ENCODE measurements around the gene TCP1. TPM values are rescaled to one million over a fixed set of nuclear protein-coding genes. Genes with fewer than 3 reads are reported as not detected.

Gene TCP1
- total and polyA plus RNA-seq, 2 of the 8 experiments (the other 6 are each of a cell fraction or from before 2014, with no cell fraction given) = 117 to 348 TPM

GRCh38 chr6:159821726-159822125 lies 32.3 kb upstream of the TCP1 start:
- Histone ChIP-seq H3K36me3 (ENCODE audit: control insufficient read depth in 2 of 4, insufficient read depth in 4 of 4, low read length in 3 of 4) (no peaks in the 10 kb centered on the region), H4K20me1 (replicated peaks in 1 of 2; ENCODE audit: control insufficient read depth in 1 of 2, insufficient read depth in 2 of 2, low read length in 2 of 2) (peaks cover 0 to 2% of the 10 kb centered on the region in 2 experiments), H2AFZ (ENCODE audit: low read length) (no peak overlapping the region), H3K9me3 (ENCODE audit: insufficient read depth in 2 of 2, low read depth in 1 of 2, low read length in 1 of 2) (no peaks in the 10 kb centered on the region), H3K23me2 (ENCODE audit: low read depth, low read length) (no peaks in the 10 kb centered on the region), H3K4ac (replicated peaks; ENCODE audit: insufficient read length, low read depth, low read length) (no peak overlapping the region), H3K4me1 (replicated peaks in 1 of 4; ENCODE audit: control insufficient read depth in 3 of 4, insufficient read depth in 4 of 4, low read length in 3 of 4) (peaks cover 0 to 11% (median 5%) of the 10 kb centered on the region in 4 experiments; a peak in 5 of 7 replicates), H3K27me3 (replicated peaks in 1 of 4; ENCODE audit: control insufficient read depth in 3 of 4, extremely low read depth in 1 of 4, insufficient read depth in 3 of 4, low read length in 3 of 4) (no peaks in the 10 kb centered on the region), H2BK20ac (ENCODE audit: low read length) (no peak overlapping the region), H2AK5ac (ENCODE audit: low read depth, low read length) (no peak overlapping the region; the same call in 1 of the 2 replicates), H3K4me3 (ENCODE audit: extremely low read depth in 1 of 4, insufficient read depth in 2 of 4, low read depth in 3 of 4, low read length in 4 of 4) (no peak overlapping the region), H3K4me2 (ENCODE audit: insufficient read depth in 1 of 2, low read depth in 2 of 2, low read length in 2 of 2) (no peak overlapping the region), H3K79me2 (ENCODE audit: control insufficient read depth in 1 of 2, insufficient read depth in 2 of 2, low read length in 2 of 2) (no peaks in the 10 kb centered on the region), H3K27ac (ENCODE audit: low read depth, low read length) (no peak overlapping the region), H4K8ac (ENCODE audit: extremely low read depth, insufficient read depth, low read length) (no peak overlapping the region), H3K23ac (ENCODE audit: insufficient read length) (no peak overlapping the region), H3K56ac (replicated peaks; ENCODE audit: insufficient read length, low read depth, low read length) (no peak overlapping the region), H3K79me1 (ENCODE audit: low read depth, low read length) (no peaks in the 10 kb centered on the region), H2BK12ac (ENCODE audit: low read depth, low read length) (peak overlapping the region; percentile 17; the same call in 1 of the 2 replicates), H2BK15ac (ENCODE audit: low read length) (no peak overlapping the region), H2BK120ac (replicated peaks; ENCODE audit: low read depth, low read length) (no peak overlapping the region), H2BK5ac (ENCODE audit: low read depth, low read length) (no peak overlapping the region), H3K9ac (replicated peaks in 1 of 4; ENCODE audit: extremely low read depth in 1 of 4, low read depth in 3 of 4, low read length in 3 of 4) (no peak overlapping the region), H3K14ac (ENCODE audit: insufficient read length) (no peak overlapping the region), H3K18ac (ENCODE audit: extremely low read depth, low read length) (no peak overlapping the region), H4K5ac (ENCODE audit: insufficient read length, low read depth, low read length) (no peak overlapping the region), H4K91ac (replicated peaks; ENCODE audit: insufficient read length, low read length) (no peak overlapping the region)
- FAIRE-seq (no peak), DNase-seq (ENCODE audit: low read depth in 1 of 2, low spot score in 2 of 2) (no peak)
- CTCF ChIA-PET (ENCODE audit: partially characterized antibody) = interaction anchor here (0.9 to 2.1 kb wide), 3 partner anchors 10 to 16 kb away, joined by 3 to 14 read pairs (median 6); no protein-coding TSS in a partner anchor
- 89% methylated on average over 10 of the region's 10 CpGs; no CpG with 5 or more reads in 1 of the 2 experiments for WGBS, 2 experiments (ENCODE audit: extremely low coverage in 1 of 2, insufficient coverage in 1 of 2, insufficient read length in 1 of 2, insufficient replicate concordance in 2 of 2, low coverage in 1 of 2, low lambda C conversion rate in 2 of 2, missing lambda C conversion rate in 1 of 2)
- POLR2A ChIA-PET (ENCODE audit: partially characterized antibody) = interaction anchor here (0.8 to 1.5 kb wide), 2 partner anchors 31 to 49 kb away, joined by 3 to 7 read pairs; partner anchors contain the start of gene MRPL18
- TF ChIP-seq RXRA (IDR thresholded peaks at IDR 0.05; ENCODE audit: insufficient read depth, low read depth, low read length) = no peak
- TF ChIP-seq POLR2A (IDR thresholded peaks at IDR 0.05; ENCODE audit: control extremely low read depth in 1 of 2, low read depth in 2 of 2, low read length in 2 of 2) = no peak
- no peak for TF ChIP-seq E2F6 (IDR thresholded peaks at IDR 0.05)
- TF ChIP-seq ATF3 (IDR thresholded peaks at IDR 0.05; ENCODE audit: insufficient read depth, low read depth, low read length) = no peak
- no peak for TF ChIP-seq JUN (IDR thresholded peaks at IDR 0.05; ENCODE audit: low read depth, low read length)
- TF ChIP-seq SRF (IDR thresholded peaks at IDR 0.05; ENCODE audit: low read depth, low read length) = no peak
- no peak for TF ChIP-seq JUND (IDR thresholded peaks at IDR 0.05; ENCODE audit: low read length)
- TF ChIP-seq NANOG (IDR thresholded peaks at IDR 0.05; ENCODE audit: insufficient read depth, low read depth, low read length, poor library complexity, severe bottlenecking) = no peak
- TF ChIP-seq GTF2F1 (IDR thresholded peaks at IDR 0.05; ENCODE audit: borderline replicate concordance, low read depth, low read length) = no peak
- no peak for TF ChIP-seq SP2 (IDR thresholded peaks at IDR 0.05; ENCODE audit: low read length)
- no peak for TF ChIP-seq POU5F1 (IDR thresholded peaks at IDR 0.05; ENCODE audit: low read depth, low read length)
- no peak for TF ChIP-seq RAD21 (IDR thresholded peaks at IDR 0.05 in 1 of 2, conservative IDR thresholded peaks at IDR 0.05 in 1 of 2; ENCODE audit: low read depth in 2 of 2, low read length in 2 of 2)
- no peak for TF ChIP-seq RBBP5 (IDR thresholded peaks at IDR 0.05; ENCODE audit: borderline replicate concordance, low read depth, low read length)
